Endodermal cell (in vitro differentiated cells): ENCODE results near the gene RNF17. TPM values are rescaled to one million over a fixed set of nuclear protein-coding genes. Genes with fewer than 3 reads are reported as not detected.

ENCODE experiments used
- DNase-seq: peaks from one replicate; pipeline ENCODE4 v3.0.0-alpha.2; 2017
- H3K27ac ChIP-seq: 2 replicates; pipeline ENCODE4 v1.5.1; 2013; ENCODE audit warnings: mild to moderate bottlenecking, low read depth, low read length, moderate library complexity
- H3K27me3 ChIP-seq: 2 replicates; pipeline ENCODE4 v1.6.1; 2013; ENCODE audit warnings: mild to moderate bottlenecking, low read length, moderate library complexity; ENCODE audit not compliant: insufficient read depth, control insufficient read depth, poor library complexity, severe bottlenecking
- H3K36me3 ChIP-seq: 2 replicates; pipeline ENCODE4 v1.7.0; 2013; ENCODE audit warnings: mild to moderate bottlenecking, low read length, moderate library complexity; ENCODE audit not compliant: control insufficient read depth, insufficient read depth
- H3K4me1 ChIP-seq: one replicate; pipeline ENCODE4 v1.7.0; 2013; ENCODE audit warnings: low read length; ENCODE audit not compliant: control insufficient read depth, insufficient read depth
- H3K4me3 ChIP-seq: 2 replicates; pipeline ENCODE4 v1.5.1; 2013; ENCODE audit warnings: mild to moderate bottlenecking, low read length, moderate library complexity
- H3K9ac ChIP-seq: 2 replicates; pipeline ENCODE4 v1.6.1; 2013; ENCODE audit warnings: mild to moderate bottlenecking, low read length, moderate library complexity; ENCODE audit not compliant: poor library complexity, severe bottlenecking; ENCODE audit errors: extremely low read depth
- H3K9me3 ChIP-seq: 2 replicates; pipeline ENCODE4 v1.6.1; 2013; ENCODE audit warnings: mild to moderate bottlenecking, low read length, moderate library complexity; ENCODE audit not compliant: control insufficient read depth
- H3K27ac Mint-ChIP-seq: 2 replicates; pipeline ENCODE4 v1.8.0; 2020; ENCODE audit warnings: mixed read lengths
- H3K27me3 Mint-ChIP-seq: 2 replicates; pipeline ENCODE4 v1.8.0; 2021; ENCODE audit warnings: mild to moderate bottlenecking, mixed read lengths; ENCODE audit not compliant: insufficient read depth
- H3K36me3 Mint-ChIP-seq: 2 replicates; pipeline ENCODE4 v1.8.0; 2020; ENCODE audit warnings: low read depth, mixed read lengths
- H3K4me1 Mint-ChIP-seq: 2 replicates; pipeline ENCODE4 v1.8.0; 2020; ENCODE audit warnings: mixed read lengths
- H3K4me3 Mint-ChIP-seq: 2 replicates; pipeline ENCODE4 v1.8.0; 2020; ENCODE audit warnings: mild to moderate bottlenecking, moderate library complexity, mixed read lengths
- H3K9me3 Mint-ChIP-seq: 2 replicates; pipeline ENCODE4 v1.8.0; 2020; ENCODE audit warnings: mild to moderate bottlenecking, mixed read lengths
- WGBS, 2 experiments: methylation state at CpG; one replicate each; pipeline versions ENCODE4 v1.1.5 to v1.1.7; 2013; ENCODE audit warnings: missing lambda C conversion rate in 2 of 2, mixed read lengths in 1 of 2; ENCODE audit not compliant: insufficient coverage in 1 of 2, insufficient read length in 1 of 2; 5-methylcytosine and 5-hydroxymethylcytosine counted together
- total RNA-seq, 2 donors: library from RNA; stranded (reverse); fragmentation: NEBNext Ultra II Directional in 1 of 2; extraction: Animal tissue kit (Norgen Biotek cat#: 25700) in 1 of 2; gene quantifications; 2 replicates in 1 of 2; 3 replicates in 1 of 2; pipeline ENCODE4 v1.2.1, GENCODE V29; 2021
- TF ChIP-seq, protein P1 (sequence below): fragments of 200-600 bp; sonication (generic); conservative IDR thresholded peaks from 2 replicates; pipeline ENCODE4 v1.5.0; 2021; ENCODE audit warnings: antibody characterized with exemption, mild to moderate bottlenecking

The RNF17 gene
- total RNA-seq, 2 donors from 2014 or later: not detected

GRCh38 chr13:24896061-24896460 is 132.1 kb downstream of the RNF17 start:
- H3K36me3 Mint-ChIP-seq: peaks cover 47% of the 10 kb centered on the region

DNA sequence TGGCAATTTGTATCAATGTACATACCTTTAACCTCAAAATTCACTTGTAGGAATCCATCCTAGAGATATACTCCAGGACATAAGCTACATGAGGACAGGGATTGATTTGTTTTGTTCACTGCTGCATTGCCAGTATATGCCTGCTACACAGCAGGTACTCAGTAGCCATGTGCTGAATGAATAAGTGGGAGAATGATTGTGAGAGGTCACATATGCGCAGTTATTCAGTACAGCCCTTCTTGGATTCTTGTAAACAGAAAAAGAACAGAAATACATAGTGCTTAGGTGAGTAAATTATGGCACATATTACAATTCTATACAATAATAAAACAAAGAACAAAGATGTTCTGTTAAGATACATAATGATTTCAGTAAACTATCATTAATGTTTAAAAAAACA is 133.3 kb downstream of the RNF17 start:
- TF ChIP-seq, protein P1, sequence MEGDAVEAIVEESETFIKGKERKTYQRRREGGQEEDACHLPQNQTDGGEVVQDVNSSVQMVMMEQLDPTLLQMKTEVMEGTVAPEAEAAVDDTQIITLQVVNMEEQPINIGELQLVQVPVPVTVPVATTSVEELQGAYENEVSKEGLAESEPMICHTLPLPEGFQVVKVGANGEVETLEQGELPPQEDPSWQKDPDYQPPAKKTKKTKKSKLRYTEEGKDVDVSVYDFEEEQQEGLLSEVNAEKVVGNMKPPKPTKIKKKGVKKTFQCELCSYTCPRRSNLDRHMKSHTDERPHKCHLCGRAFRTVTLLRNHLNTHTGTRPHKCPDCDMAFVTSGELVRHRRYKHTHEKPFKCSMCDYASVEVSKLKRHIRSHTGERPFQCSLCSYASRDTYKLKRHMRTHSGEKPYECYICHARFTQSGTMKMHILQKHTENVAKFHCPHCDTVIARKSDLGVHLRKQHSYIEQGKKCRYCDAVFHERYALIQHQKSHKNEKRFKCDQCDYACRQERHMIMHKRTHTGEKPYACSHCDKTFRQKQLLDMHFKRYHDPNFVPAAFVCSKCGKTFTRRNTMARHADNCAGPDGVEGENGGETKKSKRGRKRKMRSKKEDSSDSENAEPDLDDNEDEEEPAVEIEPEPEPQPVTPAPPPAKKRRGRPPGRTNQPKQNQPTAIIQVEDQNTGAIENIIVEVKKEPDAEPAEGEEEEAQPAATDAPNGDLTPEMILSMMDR: no peak

More at GRCh38 chr13:24896061-24896460, 132.1 kb downstream of the RNF17 start:
- Mint-ChIP-seq H3K4me1 (no peaks in the 10 kb centered on the region), H3K27me3 (no peaks in the 10 kb centered on the region), H3K9me3 (no peaks in the 10 kb centered on the region), H3K4me3 (no peak overlapping the region), H3K27ac (no peak overlapping the region)
- 94 to 97% methylated on average over 4 to 5 of the region's 5 CpGs for WGBS, 2 experiments
- TF ChIP-seq, protein P1: no peak
- Histone ChIP-seq H3K4me3 (no peak overlapping the region), H3K27me3 (no peaks in the 10 kb centered on the region), H3K27ac (no peak overlapping the region), H3K4me1 (no peaks in the 10 kb centered on the region), H3K9me3 (no peaks in the 10 kb centered on the region), H3K36me3 (peaks cover 75% of the 10 kb centered on the region), H3K9ac (no peak overlapping the region)
- no peak for DNase-seq

GRCh38 chr13:24899601-24900000 is 135.6 kb downstream of the RNF17 start:
- Mint-ChIP-seq H3K9me3 (no peaks in the 10 kb centered on the region), H3K27me3 (no peaks in the 10 kb centered on the region), H3K4me3 (no peak overlapping the region), H3K36me3 (peaks cover 33% of the 10 kb centered on the region), H3K27ac (no peak overlapping the region), H3K4me1 (no peaks in the 10 kb centered on the region)
- DNase-seq: no peak
- Histone ChIP-seq H3K36me3 (peaks cover 82% of the 10 kb centered on the region), H3K27ac (no peak overlapping the region), H3K9me3 (no peaks in the 10 kb centered on the region), H3K9ac (no peak overlapping the region), H3K4me3 (no peak overlapping the region), H3K27me3 (no peaks in the 10 kb centered on the region), H3K4me1 (no peaks in the 10 kb centered on the region)
- TF ChIP-seq, protein P1: no peak
- 97 to 100% methylated on average over 2 to 5 of the region's 5 CpGs for WGBS, 2 experiments

More for the DNA sequence above, 133.3 kb downstream of the RNF17 start:
- H3K9me3 Mint-ChIP-seq: no peaks in the 10 kb centered on the region
- H3K36me3 ChIP-seq: peaks cover 77% of the 10 kb centered on the region
- H3K27me3 ChIP-seq: no peaks in the 10 kb centered on the region
- H3K27ac Mint-ChIP-seq: no peak overlapping the region
- no peak overlapping the region for H3K4me3 ChIP-seq
- no peaks in the 10 kb centered on the region for H3K27me3 Mint-ChIP-seq
- H3K36me3 Mint-ChIP-seq: peaks cover 37% of the 10 kb centered on the region
- no peak overlapping the region for H3K27ac ChIP-seq
- H3K9ac ChIP-seq: no peak overlapping the region
- H3K4me1 ChIP-seq: no peaks in the 10 kb centered on the region
- no peaks in the 10 kb centered on the region for H3K4me1 Mint-ChIP-seq
- 83% methylated on average over 1 of the region's 1 CpG; no CpG with 5 or more reads in 1 of the 2 experiments for WGBS, 2 experiments
- H3K4me3 Mint-ChIP-seq: no peak overlapping the region
- H3K9me3 ChIP-seq: no peaks in the 10 kb centered on the region
- no peak for DNase-seq
